HEK293 (cell line): ENCODE data around the gene TMEM196.

Source experiments
- CTCF ChIA-PET: fragments of 350-600 bp; formaldehyde crosslinking; extraction: SDS; loops from one replicate; lab custom pipeline; 2021; ENCODE audit warnings: antibody characterized with exemption; lab: Yijun Ruan, JAX
- POLR2A ChIA-PET: fragments of 300-600 bp; formaldehyde crosslinking; extraction: SDS; loops from one replicate; lab custom pipeline; 2020; ENCODE audit warnings: antibody characterized with exemption, inconsistent platforms; lab: Yijun Ruan, JAX
- H3K27ac ChIP-seq: fragments of 200-500 bp; sonication (Bioruptor generic); 2 replicates; pipeline ENCODE4 v1.5.1; 2014; ENCODE audit warnings: low read depth, low read length, control low read depth, inconsistent platforms; ENCODE audit errors: extremely low read depth
- H3K36me3 ChIP-seq, 2 experiments: fragments of 200-500 bp in 1 of 2; sonication (Bioruptor generic) in 1 of 2; 1 replicate in 1 of 2; 2 replicates in 1 of 2; pipeline ENCODE4 v1.5.1; 2014 to 2017; ENCODE audit warnings: inconsistent platforms in 2 of 2, low read length in 2 of 2; ENCODE audit not compliant: control insufficient read depth in 2 of 2, insufficient read depth in 1 of 2
- H3K4me1 ChIP-seq: fragments of 200-500 bp; sonication (Bioruptor generic); 2 replicates; pipeline ENCODE4 v1.5.1; 2014; ENCODE audit warnings: mild to moderate bottlenecking, low read length, inconsistent platforms; ENCODE audit not compliant: control insufficient read depth, insufficient read depth
- H3K4me3 ChIP-seq: 2 replicates; pipeline ENCODE4 v1.5.1; 2011; ENCODE audit warnings: low read depth, mild to moderate bottlenecking, control low read depth, low read length, moderate library complexity
- H3K9me3 ChIP-seq: fragments of 200-500 bp; sonication (Bioruptor generic); 2 replicates; pipeline ENCODE4 v1.5.1; 2014; ENCODE audit warnings: low read depth, low read length, inconsistent platforms; ENCODE audit not compliant: control insufficient read depth, insufficient read depth
- MZF1 ChIP-seq: fragments of 450-650 bp; formaldehyde crosslinking; IDR thresholded peaks from 2 replicates; pipeline ENCODE4 v1.5.1; 2017; ENCODE audit warnings: missing biosample characterization, missing genetic modification characterization, borderline replicate concordance
- SALL2 ChIP-seq: fragments of 450-650 bp; formaldehyde crosslinking; IDR thresholded peaks from 2 replicates; pipeline ENCODE4 v1.5.0; 2017; ENCODE audit warnings: missing biosample characterization, mild to moderate bottlenecking, missing genetic modification characterization, borderline replicate concordance
- SCRT2 ChIP-seq: fragments of 450-650 bp; formaldehyde crosslinking; IDR thresholded peaks from 2 replicates; pipeline ENCODE4 v1.5.1; 2016; ENCODE audit warnings: missing biosample characterization, missing genetic modification characterization
- WT1 ChIP-seq: fragments of 450-650 bp; formaldehyde crosslinking; IDR thresholded peaks from 2 replicates; pipeline ENCODE4 v1.5.1; 2016; ENCODE audit warnings: missing biosample characterization, missing genetic modification characterization
- ZBTB21 ChIP-seq: fragments of 450-650 bp; formaldehyde crosslinking; IDR thresholded peaks from 2 replicates; pipeline ENCODE4 v1.5.1; 2017; ENCODE audit warnings: missing biosample characterization, missing genetic modification characterization
- ZBTB7A ChIP-seq: fragments of 450-650 bp; formaldehyde crosslinking; IDR thresholded peaks from 2 replicates; pipeline ENCODE4 v1.5.1; 2016; ENCODE audit warnings: low read depth, missing biosample characterization, missing genetic modification characterization
- ZNF112 ChIP-seq: fragments of 450-650 bp; formaldehyde crosslinking; IDR thresholded peaks from 2 replicates; pipeline ENCODE4 v1.5.0; 2017; ENCODE audit warnings: missing biosample characterization, missing genetic modification characterization
- ZNF132 ChIP-seq: fragments of 450-650 bp; formaldehyde crosslinking; IDR thresholded peaks from 2 replicates; pipeline ENCODE4 v1.5.1; 2017; ENCODE audit warnings: missing biosample characterization, missing genetic modification characterization, borderline replicate concordance
- ZNF140 ChIP-seq: fragments of 450-650 bp; formaldehyde crosslinking; IDR thresholded peaks from 2 replicates; pipeline ENCODE4 v1.5.1; 2016; ENCODE audit warnings: missing biosample characterization, missing genetic modification characterization
- ZNF155 ChIP-seq: fragments of 450-650 bp; formaldehyde crosslinking; IDR thresholded peaks from 2 replicates; pipeline ENCODE4 v1.5.1; 2016; ENCODE audit warnings: missing biosample characterization, missing genetic modification characterization
- ZNF214 ChIP-seq: fragments of 450-650 bp; formaldehyde crosslinking; IDR thresholded peaks from 2 replicates; pipeline ENCODE4 v1.5.1; 2017; ENCODE audit warnings: missing biosample characterization, mild to moderate bottlenecking, missing genetic modification characterization, borderline replicate concordance
- ZNF239 ChIP-seq: fragments of 450-650 bp; formaldehyde crosslinking; IDR thresholded peaks from 2 replicates; pipeline ENCODE4 v1.5.1; 2016; ENCODE audit warnings: missing biosample characterization, missing genetic modification characterization
- ZNF248 ChIP-seq: fragments of 450-650 bp; formaldehyde crosslinking; IDR thresholded peaks from 2 replicates; pipeline ENCODE4 v1.5.1; 2017; ENCODE audit warnings: missing biosample characterization, missing genetic modification characterization
- ZNF341 ChIP-seq: fragments of 450-650 bp; formaldehyde crosslinking; IDR thresholded peaks from 2 replicates; pipeline ENCODE4; 2016; ENCODE audit warnings: low read depth, missing biosample characterization, missing genetic modification characterization
- ZNF426 ChIP-seq: fragments of 450-650 bp; formaldehyde crosslinking; IDR thresholded peaks from 2 replicates; pipeline ENCODE4 v1.5.1; 2017; ENCODE audit warnings: missing biosample characterization, missing genetic modification characterization, mild to moderate bottlenecking, inconsistent platforms, moderate library complexity
- ZNF521 ChIP-seq: fragments of 450-650 bp; formaldehyde crosslinking; IDR thresholded peaks from 2 replicates; pipeline ENCODE4 v1.5.1; 2017; ENCODE audit warnings: missing biosample characterization, mild to moderate bottlenecking, missing genetic modification characterization
- ZNF561 ChIP-seq: fragments of 450-650 bp; IDR thresholded peaks from 2 replicates; pipeline ENCODE4 v1.5.1; 2018; ENCODE audit warnings: missing biosample characterization, missing genetic modification characterization, borderline replicate concordance
- ZNF610 ChIP-seq: fragments of 450-650 bp; formaldehyde crosslinking; IDR thresholded peaks from 2 replicates; pipeline ENCODE4 v1.5.1; 2016; ENCODE audit warnings: missing biosample characterization, missing genetic modification characterization, borderline replicate concordance
- ZNF623 ChIP-seq: fragments of 450-650 bp; formaldehyde crosslinking; IDR thresholded peaks from 2 replicates; pipeline ENCODE4 v1.5.1; 2016; ENCODE audit warnings: missing biosample characterization, missing genetic modification characterization
- ZNF624 ChIP-seq: fragments of 450-650 bp; formaldehyde crosslinking; IDR thresholded peaks from 2 replicates; pipeline ENCODE4 v1.5.1; 2017; ENCODE audit warnings: missing biosample characterization, missing genetic modification characterization
- ZNF645 ChIP-seq: fragments of 450-650 bp; formaldehyde crosslinking; IDR thresholded peaks from 2 replicates; pipeline ENCODE4; 2016; ENCODE audit warnings: missing biosample characterization, missing genetic modification characterization
- ZNF654 ChIP-seq: fragments of 450-650 bp; formaldehyde crosslinking; IDR thresholded peaks from 2 replicates; pipeline ENCODE4 v1.5.1; 2016; ENCODE audit warnings: low read depth, missing biosample characterization, missing genetic modification characterization
- ZNF660 ChIP-seq: fragments of 450-650 bp; IDR thresholded peaks from 2 replicates; pipeline ENCODE4 v1.5.1; 2018; ENCODE audit warnings: missing biosample characterization, mild to moderate bottlenecking, missing genetic modification characterization
- ZNF664 ChIP-seq: fragments of 450-650 bp; formaldehyde crosslinking; IDR thresholded peaks from 2 replicates; pipeline ENCODE4 v1.5.1; 2016; ENCODE audit warnings: missing biosample characterization, missing genetic modification characterization
- ZNF747 ChIP-seq: fragments of 450-650 bp; formaldehyde crosslinking; IDR thresholded peaks from 2 replicates; pipeline ENCODE4 v1.5.1; 2016; ENCODE audit warnings: missing biosample characterization, missing genetic modification characterization
- ZNF76 ChIP-seq: fragments of 450-650 bp; formaldehyde crosslinking; IDR thresholded peaks from 2 replicates; pipeline ENCODE4; 2016; ENCODE audit warnings: low read depth, missing biosample characterization, missing genetic modification characterization, borderline replicate concordance
- ZNF837 ChIP-seq: fragments of 450-650 bp; formaldehyde crosslinking; IDR thresholded peaks from 2 replicates; pipeline ENCODE4 v1.5.1; 2016; ENCODE audit warnings: missing biosample characterization, missing genetic modification characterization
- ZXDB ChIP-seq: fragments of 450-650 bp; formaldehyde crosslinking; IDR thresholded peaks from 2 replicates; pipeline ENCODE4 v1.5.1; 2016; ENCODE audit warnings: missing biosample characterization, missing genetic modification characterization
- TF ChIP-seq, protein P1 (sequence below): fragments of 450-650 bp; formaldehyde crosslinking; IDR thresholded peaks from 2 replicates; pipeline ENCODE4 v1.5.1; 2016; ENCODE audit warnings: missing biosample characterization, missing genetic modification characterization
- TF ChIP-seq, protein P2 (sequence below): fragments of 450-650 bp; formaldehyde crosslinking; IDR thresholded peaks from 2 replicates; pipeline ENCODE4 v1.5.1; 2016; ENCODE audit warnings: missing biosample characterization, missing genetic modification characterization

Gene TMEM196

DNA sequence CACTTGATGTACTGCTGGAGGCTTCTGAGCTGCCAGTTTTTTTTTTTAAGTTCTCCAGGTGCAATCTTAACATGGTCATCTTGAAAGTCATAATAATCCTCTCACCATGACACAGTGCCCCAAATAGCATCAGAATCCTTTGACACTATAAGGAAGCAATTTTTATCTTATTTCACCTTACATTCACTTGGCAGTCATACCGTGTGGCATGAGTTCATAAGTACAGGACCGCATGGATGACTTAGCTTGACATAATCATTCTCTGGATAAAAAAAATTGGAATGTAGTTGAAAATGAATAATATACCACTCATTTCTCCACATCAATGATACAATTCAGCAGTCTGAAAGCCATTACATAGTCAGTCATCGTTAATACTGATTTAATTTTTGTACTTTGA, 25.6 kb upstream of the TMEM196 start (continued):
- TF ChIP-seq ZNF645 (tag by site-specific recombination), result no peak
- no peak for TF ChIP-seq ZNF654 (tag by site-specific recombination)
- no peak for TF ChIP-seq ZNF521 (tag by site-specific recombination)
- no peak for TF ChIP-seq ZNF747 (tag by site-specific recombination)
- no peak for TF ChIP-seq ZNF112 (tag by site-specific recombination)
- no peak for TF ChIP-seq ZNF660
- no peak for TF ChIP-seq ZNF239 (tag by site-specific recombination)
- TF ChIP-seq ZNF426 (tag by site-specific recombination), result no peak
- no peak for TF ChIP-seq ZNF155 (tag by site-specific recombination)
- no peak for TF ChIP-seq MZF1

GRCh38 chr7:19783541-19783940, 10.1 kb upstream of the TMEM196 start:
- H3K4me3 ChIP-seq, result no peak overlapping the region
- TF ChIP-seq ZNF214 (tag by site-specific recombination) (no peak), ZNF624 (no peak), ZNF561 (no peak)
- TF ChIP-seq, protein P1, sequence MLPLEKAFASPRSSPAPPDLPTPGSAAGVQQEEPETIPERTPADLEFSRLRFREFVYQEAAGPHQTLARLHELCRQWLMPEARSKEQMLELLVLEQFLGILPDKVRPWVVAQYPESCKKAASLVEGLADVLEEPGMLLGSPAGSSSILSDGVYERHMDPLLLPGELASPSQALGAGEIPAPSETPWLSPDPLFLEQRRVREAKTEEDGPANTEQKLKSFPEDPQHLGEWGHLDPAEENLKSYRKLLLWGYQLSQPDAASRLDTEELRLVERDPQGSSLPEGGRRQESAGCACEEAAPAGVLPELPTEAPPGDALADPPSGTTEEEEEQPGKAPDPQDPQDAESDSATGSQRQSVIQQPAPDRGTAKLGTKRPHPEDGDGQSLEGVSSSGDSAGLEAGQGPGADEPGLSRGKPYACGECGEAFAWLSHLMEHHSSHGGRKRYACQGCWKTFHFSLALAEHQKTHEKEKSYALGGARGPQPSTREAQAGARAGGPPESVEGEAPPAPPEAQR (tag by site-specific recombination), result no peak
- H3K27ac ChIP-seq, result no peak overlapping the region
- H3K36me3 ChIP-seq, result no peaks in the 10 kb centered on the region
- H3K4me1 ChIP-seq, result no peaks in the 10 kb centered on the region
- H3K9me3 ChIP-seq, result no peaks in the 10 kb centered on the region
- ChIA-PET CTCF (no interaction called here), POLR2A (no interaction called here)

DNA sequence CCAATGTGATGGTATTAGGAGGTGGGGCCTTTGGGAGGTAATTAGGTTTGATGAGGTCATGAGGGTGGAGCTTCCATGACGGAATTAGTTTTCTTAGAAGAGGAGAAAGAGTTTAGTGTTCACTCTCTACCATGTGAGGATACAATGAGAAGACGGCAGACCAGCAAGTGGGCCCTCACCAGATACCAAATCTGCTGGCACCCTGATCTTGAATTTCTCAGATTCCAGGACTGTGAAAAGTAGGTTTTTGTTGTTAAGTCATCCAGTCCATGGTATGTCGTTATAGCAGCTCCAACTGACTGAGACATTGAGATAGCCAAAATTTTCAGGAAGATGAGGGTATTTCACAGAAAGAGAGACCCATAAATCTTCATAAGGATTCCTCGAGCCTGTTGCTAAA, 3.6 kb upstream of the TMEM196 start:
- TF ChIP-seq ZNF214 (tag by site-specific recombination) (no peak), SALL2 (tag by site-specific recombination) (no peak), SCRT2 (tag by site-specific recombination) (no peak), ZNF132 (tag by site-specific recombination) (no peak), ZNF76 (tag by site-specific recombination) (no peak), ZXDB (no peak), ZNF610 (tag by site-specific recombination) (no peak)
- TF ChIP-seq, all 188 proteins: peak for 0
- Histone ChIP-seq H3K36me3 (no peaks in the 10 kb centered on the region), H3K4me3 (no peak overlapping the region), H3K4me1 (no peaks in the 10 kb centered on the region), H3K9me3 (no peaks in the 10 kb centered on the region), H3K27ac (no peak overlapping the region)
- ChIA-PET CTCF (interaction anchor here (1.3 kb wide), 1 partner anchor 30 kb away, joined by 5 read pairs; no protein-coding TSS in a partner anchor), POLR2A (no interaction called here)

DNA sequence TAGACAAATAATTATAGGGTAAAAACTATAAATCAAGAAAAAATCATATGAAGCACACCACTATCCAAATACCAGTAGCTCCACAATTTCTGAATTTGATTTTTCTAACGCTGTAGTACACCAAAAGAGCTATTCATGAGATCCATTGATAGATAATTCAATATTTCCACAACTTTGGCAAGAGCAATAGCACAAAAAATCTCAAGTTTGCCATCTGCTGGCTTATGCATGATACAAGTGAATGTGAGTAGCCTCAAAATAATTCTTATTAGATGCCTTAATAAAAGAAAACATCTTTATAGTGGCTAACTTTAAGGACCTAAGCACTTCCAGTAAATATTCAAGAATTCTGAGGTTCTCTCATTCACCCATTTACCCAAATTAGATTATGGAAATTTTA, 2.2 kb upstream of the TMEM196 start:
- ChIA-PET POLR2A (no interaction called here), CTCF (no interaction called here)
- Histone ChIP-seq H3K4me1 (no peaks in the 10 kb centered on the region), H3K27ac (no peak overlapping the region), H3K4me3 (no peak overlapping the region), H3K9me3 (no peaks in the 10 kb centered on the region), H3K36me3 (no peaks in the 10 kb centered on the region)
- TF ChIP-seq ZBTB7A (tag by site-specific recombination) (no peak), ZNF248 (tag by site-specific recombination) (no peak), WT1 (no peak), ZBTB21 (no peak), ZNF341 (tag by site-specific recombination) (no peak), ZNF140 (tag by site-specific recombination) (no peak), ZNF623 (tag by site-specific recombination) (no peak), ZNF837 (no peak), ZNF664 (no peak)
- TF ChIP-seq, protein P2, sequence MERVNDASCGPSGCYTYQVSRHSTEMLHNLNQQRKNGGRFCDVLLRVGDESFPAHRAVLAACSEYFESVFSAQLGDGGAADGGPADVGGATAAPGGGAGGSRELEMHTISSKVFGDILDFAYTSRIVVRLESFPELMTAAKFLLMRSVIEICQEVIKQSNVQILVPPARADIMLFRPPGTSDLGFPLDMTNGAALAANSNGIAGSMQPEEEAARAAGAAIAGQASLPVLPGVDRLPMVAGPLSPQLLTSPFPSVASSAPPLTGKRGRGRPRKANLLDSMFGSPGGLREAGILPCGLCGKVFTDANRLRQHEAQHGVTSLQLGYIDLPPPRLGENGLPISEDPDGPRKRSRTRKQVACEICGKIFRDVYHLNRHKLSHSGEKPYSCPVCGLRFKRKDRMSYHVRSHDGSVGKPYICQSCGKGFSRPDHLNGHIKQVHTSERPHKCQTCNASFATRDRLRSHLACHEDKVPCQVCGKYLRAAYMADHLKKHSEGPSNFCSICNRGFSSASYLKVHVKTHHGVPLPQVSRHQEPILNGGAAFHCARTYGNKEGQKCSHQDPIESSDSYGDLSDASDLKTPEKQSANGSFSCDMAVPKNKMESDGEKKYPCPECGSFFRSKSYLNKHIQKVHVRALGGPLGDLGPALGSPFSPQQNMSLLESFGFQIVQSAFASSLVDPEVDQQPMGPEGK, result no peak
